Measurements from ENCODE around the gene MSANTD1. TPM values are rescaled to one million over a fixed set of nuclear protein-coding genes. Genes with fewer than 3 reads are reported as not detected.

The MSANTD1 gene
- total RNA-seq, 1 donor from 2014 or later: 0.44 TPM

DNA sequence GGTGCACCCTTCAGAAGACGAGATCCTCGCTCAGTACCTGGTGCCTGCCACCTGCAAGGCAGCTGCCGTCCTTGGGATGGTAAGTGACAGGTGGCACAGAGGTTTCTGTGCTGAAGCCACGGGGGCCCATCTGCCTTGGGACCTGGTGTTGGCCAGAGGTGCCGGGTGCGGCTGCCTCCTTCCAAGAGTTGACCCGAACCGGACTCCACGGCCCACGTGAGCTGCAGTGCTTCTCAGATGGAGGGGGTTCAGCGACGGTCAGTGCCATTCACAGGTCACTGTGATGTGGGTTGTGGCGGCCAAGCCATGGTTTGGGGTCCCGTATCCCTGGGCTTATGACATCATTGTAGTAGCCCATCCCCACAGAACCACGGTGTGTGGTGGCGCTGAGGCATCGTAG, 19.0 kb upstream of the MSANTD1 start:
- no peaks in the 10 kb centered on the region for H3K27me3 ChIP-seq (ENCODE audit: low read depth)
- intact Hi-C loops (cut with micrococcal nuclease): no loop called here
- peaks cover 84% of the 10 kb centered on the region for H3K36me3 ChIP-seq
- H3K4me3 ChIP-seq: no peak overlapping the region
- no peak overlapping the region for H3K27ac ChIP-seq (replicated peaks)
- H3K9me3 ChIP-seq (replicated peaks): no peaks in the 10 kb centered on the region
- TF ChIP-seq, protein P1, sequence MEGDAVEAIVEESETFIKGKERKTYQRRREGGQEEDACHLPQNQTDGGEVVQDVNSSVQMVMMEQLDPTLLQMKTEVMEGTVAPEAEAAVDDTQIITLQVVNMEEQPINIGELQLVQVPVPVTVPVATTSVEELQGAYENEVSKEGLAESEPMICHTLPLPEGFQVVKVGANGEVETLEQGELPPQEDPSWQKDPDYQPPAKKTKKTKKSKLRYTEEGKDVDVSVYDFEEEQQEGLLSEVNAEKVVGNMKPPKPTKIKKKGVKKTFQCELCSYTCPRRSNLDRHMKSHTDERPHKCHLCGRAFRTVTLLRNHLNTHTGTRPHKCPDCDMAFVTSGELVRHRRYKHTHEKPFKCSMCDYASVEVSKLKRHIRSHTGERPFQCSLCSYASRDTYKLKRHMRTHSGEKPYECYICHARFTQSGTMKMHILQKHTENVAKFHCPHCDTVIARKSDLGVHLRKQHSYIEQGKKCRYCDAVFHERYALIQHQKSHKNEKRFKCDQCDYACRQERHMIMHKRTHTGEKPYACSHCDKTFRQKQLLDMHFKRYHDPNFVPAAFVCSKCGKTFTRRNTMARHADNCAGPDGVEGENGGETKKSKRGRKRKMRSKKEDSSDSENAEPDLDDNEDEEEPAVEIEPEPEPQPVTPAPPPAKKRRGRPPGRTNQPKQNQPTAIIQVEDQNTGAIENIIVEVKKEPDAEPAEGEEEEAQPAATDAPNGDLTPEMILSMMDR (IDR thresholded peaks at IDR 0.05; ENCODE audit: borderline replicate concordance): no peak
- no peak for DNase-seq
- H3K4me1 ChIP-seq: peaks cover 10% of the 10 kb centered on the region

DNA sequence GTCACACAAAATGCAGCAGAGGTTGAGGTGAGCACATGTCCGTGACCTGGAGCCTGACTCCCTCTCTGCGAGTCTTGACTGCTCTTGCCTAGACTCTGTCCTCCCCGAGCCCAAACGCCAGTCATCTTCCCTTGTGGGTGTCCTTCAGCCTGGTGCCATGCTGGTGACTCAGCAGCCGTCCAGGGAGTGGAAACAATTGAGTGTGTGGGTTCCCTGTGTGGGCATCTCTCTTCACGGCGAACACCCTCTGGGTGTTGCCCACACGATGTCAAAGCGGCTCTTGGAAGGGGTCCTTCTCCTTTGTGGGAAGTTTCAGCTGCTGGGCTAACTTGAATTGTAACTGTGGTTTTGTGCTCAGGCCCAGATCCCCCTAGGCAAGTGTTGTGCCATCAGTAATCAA, 17.5 kb upstream of the MSANTD1 start:
- no peaks in the 10 kb centered on the region for H3K9me3 ChIP-seq (replicated peaks)
- intact Hi-C loops (cut with micrococcal nuclease): no loop called here
- H3K27ac ChIP-seq (replicated peaks): no peak overlapping the region
- DNase-seq: no peak
- peaks cover 10% of the 10 kb centered on the region for H3K4me1 ChIP-seq
- no peaks in the 10 kb centered on the region for H3K27me3 ChIP-seq (ENCODE audit: low read depth)
- no peak overlapping the region for H3K4me3 ChIP-seq
- peaks cover 86% of the 10 kb centered on the region for H3K36me3 ChIP-seq
- TF ChIP-seq, protein P1 (IDR thresholded peaks at IDR 0.05; ENCODE audit: borderline replicate concordance): no peak

DNA sequence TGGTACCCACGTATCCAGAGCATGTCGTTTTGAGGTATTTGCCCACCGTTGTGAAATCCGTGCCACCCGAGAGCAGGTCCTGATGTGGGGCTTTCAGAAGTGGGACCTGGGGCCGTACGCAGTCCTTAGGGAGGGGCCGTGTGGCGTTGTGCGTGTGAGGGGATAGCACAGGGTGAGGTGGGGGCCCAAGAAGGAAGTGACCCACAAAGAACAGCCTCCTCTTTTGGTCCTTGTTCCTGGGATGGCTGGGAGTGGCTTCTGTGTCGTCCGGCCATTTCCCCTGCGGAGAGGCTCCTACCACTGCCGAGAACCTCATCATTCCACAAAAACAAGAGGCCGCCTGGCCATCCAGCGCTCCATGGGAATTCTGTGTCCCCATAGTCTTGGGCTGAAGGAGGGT, 17.0 kb upstream of the MSANTD1 start:
- TF ChIP-seq, protein P1 (IDR thresholded peaks at IDR 0.05; ENCODE audit: borderline replicate concordance): no peak
- H3K36me3 ChIP-seq: peaks cover 89% of the 10 kb centered on the region
- intact Hi-C loops (cut with micrococcal nuclease): no loop called here
- H3K27ac ChIP-seq (replicated peaks): no peak overlapping the region
- H3K4me3 ChIP-seq: no peak overlapping the region
- H3K9me3 ChIP-seq (replicated peaks): no peaks in the 10 kb centered on the region
- peaks cover 7% of the 10 kb centered on the region for H3K4me1 ChIP-seq
- DNase-seq: no peak
- no peaks in the 10 kb centered on the region for H3K27me3 ChIP-seq (ENCODE audit: low read depth)

DNA sequence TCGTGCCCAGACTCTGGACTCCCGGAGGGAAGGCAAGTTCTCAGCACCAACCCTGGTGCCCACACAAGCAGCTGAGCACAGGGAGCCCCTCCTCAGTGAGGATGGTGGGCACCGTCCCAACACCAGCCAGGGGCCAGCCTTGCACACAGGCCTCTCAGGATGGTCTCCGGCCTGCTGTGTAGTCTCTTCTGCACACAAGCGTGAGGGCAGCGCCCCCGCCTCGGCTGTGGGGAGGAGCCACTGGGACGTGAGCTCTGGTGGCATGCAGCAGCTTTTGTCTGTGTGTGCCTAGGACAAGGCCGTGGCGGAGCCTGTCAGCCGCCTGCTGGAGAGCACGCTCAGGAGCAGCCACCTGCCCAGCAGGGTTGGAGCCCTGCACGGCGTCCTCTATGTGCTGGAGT, 16.1 kb upstream of the MSANTD1 start:
- intact Hi-C loops (cut with micrococcal nuclease): no loop called here
- no peaks in the 10 kb centered on the region for H3K27me3 ChIP-seq (ENCODE audit: low read depth)
- peaks cover 96% of the 10 kb centered on the region for H3K36me3 ChIP-seq
- peaks cover 4% of the 10 kb centered on the region for H3K4me1 ChIP-seq
- H3K9me3 ChIP-seq (replicated peaks): no peaks in the 10 kb centered on the region
- TF ChIP-seq, protein P1 (IDR thresholded peaks at IDR 0.05; ENCODE audit: borderline replicate concordance): no peak
- no peak overlapping the region for H3K27ac ChIP-seq (replicated peaks)
- H3K4me3 ChIP-seq: no peak overlapping the region
- no peak for DNase-seq

DNA sequence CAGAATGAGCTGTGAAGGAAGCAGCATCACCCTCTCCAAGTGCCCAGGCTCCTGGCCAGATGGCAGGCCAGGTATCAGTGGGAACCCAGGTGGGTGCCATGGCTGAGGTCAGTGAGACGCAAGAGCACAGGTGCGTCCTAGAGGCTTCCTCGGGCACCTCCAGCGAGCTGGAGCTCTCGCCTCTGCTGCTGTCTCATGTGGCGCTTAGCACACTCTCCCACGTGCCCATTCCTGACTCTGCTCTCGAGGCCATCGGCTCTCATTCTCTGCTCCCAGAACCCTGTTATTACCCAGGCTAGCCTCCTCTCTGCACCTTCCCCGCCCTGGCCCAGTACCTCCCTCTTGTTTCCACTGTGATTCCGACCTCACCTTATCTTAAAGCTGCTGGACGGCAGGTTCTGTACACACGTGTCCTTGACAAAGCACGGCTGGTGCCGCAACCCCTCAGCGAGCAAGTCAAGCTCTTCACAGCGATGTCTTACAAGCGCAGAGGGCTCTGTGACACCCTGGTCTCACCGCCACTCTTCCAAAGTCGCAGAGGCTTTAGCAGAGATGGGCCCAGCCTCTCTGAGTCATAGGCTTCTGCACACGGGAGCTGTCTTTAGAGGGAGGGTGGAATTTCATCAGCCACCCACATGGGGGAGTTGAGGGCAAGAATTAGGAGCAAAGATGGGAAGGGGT, 15.4 kb upstream of the MSANTD1 start:
- H3K36me3 ChIP-seq: peaks cover 95% of the 10 kb centered on the region
- no peaks in the 10 kb centered on the region for H3K27me3 ChIP-seq (ENCODE audit: low read depth)
- H3K9me3 ChIP-seq (replicated peaks): no peaks in the 10 kb centered on the region
- H3K4me3 ChIP-seq: no peak overlapping the region
- no peak overlapping the region for H3K27ac ChIP-seq (replicated peaks)
- no peak for DNase-seq
- intact Hi-C loops (cut with micrococcal nuclease): no loop called here
- no peaks in the 10 kb centered on the region for H3K4me1 ChIP-seq
- TF ChIP-seq, protein P1 (IDR thresholded peaks at IDR 0.05; ENCODE audit: borderline replicate concordance): no peak

Data from left ventricle myocardium inferior (tissue), 1 donor.